Central memory CD8-positive, alpha-beta T cell (primary cell): Measurements from ENCODE around the gene SDCCAG8.
A peak's percentile ranks its signal among the peaks of the same experiment; 100 is the strongest.

ENCODE experiments used
- ATAC-seq: fragments of 150-1000 bp; cut with Tn5 transposase; replicated peaks from 2 replicates; pipeline ENCODE4 v1.10.0; 2022; ENCODE audit warnings: mild to moderate bottlenecking, moderate FRiP score, moderate number of reproducible peaks; ENCODE audit not compliant: poor library complexity, severe bottlenecking; ENCODE audit errors: extremely low read depth
- DNase-seq, 2 donors: peaks; one replicate each; pipeline ENCODE4 v3.0.0; 2021; ENCODE audit warnings: low spot score in 2 of 2
- H3K27ac Mint-ChIP-seq: one replicate; pipeline ENCODE4 v1.8.0; 2022; ENCODE audit warnings: low read depth, mild to moderate bottlenecking, moderate library complexity, mixed read lengths
- H3K27me3 Mint-ChIP-seq: one replicate; pipeline ENCODE4 v1.8.0; 2022; ENCODE audit warnings: mixed read lengths
- H3K36me3 Mint-ChIP-seq: one replicate; pipeline ENCODE4 v1.8.0; 2022; ENCODE audit warnings: mild to moderate bottlenecking, moderate library complexity, mixed read lengths; ENCODE audit not compliant: insufficient read depth
- H3K4me1 Mint-ChIP-seq: one replicate; pipeline ENCODE4 v1.8.0; 2022; ENCODE audit warnings: mixed read lengths
- H3K4me3 Mint-ChIP-seq: one replicate; pipeline ENCODE4 v1.8.0; 2022; ENCODE audit warnings: mild to moderate bottlenecking, moderate library complexity, mixed read lengths
- H3K9me3 Mint-ChIP-seq: one replicate; pipeline ENCODE4 v1.8.0; 2022; ENCODE audit warnings: mixed read lengths

Gene SDCCAG8

DNA sequence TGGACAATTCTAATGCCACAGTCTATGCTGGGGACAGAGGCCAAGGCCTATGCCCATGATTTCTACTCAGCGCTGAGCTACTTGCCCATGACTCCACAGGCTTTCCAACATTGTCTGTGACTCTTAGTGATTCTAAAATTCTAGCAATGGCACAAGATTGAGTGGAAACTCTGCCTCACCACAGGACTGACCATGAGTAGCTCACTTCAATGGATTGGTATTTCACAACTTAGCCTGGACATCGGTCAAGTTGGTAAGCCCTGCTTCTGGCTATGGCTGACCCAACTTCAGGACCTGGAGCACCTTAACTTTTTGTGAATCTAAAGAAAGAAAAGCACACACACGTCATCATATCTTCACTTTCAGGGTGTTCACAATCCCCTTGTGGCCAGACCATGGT is 255.1 kb downstream of the SDCCAG8 start:
- ATAC-seq (no peak), DNase-seq (no peak)
- H3K4me1 Mint-ChIP-seq: peaks cover 40% of the 10 kb centered on the region
- H3K27me3 Mint-ChIP-seq: no peaks in the 10 kb centered on the region
- peak overlapping the region; percentile 35 for H3K27ac Mint-ChIP-seq
- no peaks in the 10 kb centered on the region for H3K9me3 Mint-ChIP-seq
- H3K36me3 Mint-ChIP-seq: peaks cover 8% of the 10 kb centered on the region
- H3K4me3 Mint-ChIP-seq: no peak overlapping the region

DNA sequence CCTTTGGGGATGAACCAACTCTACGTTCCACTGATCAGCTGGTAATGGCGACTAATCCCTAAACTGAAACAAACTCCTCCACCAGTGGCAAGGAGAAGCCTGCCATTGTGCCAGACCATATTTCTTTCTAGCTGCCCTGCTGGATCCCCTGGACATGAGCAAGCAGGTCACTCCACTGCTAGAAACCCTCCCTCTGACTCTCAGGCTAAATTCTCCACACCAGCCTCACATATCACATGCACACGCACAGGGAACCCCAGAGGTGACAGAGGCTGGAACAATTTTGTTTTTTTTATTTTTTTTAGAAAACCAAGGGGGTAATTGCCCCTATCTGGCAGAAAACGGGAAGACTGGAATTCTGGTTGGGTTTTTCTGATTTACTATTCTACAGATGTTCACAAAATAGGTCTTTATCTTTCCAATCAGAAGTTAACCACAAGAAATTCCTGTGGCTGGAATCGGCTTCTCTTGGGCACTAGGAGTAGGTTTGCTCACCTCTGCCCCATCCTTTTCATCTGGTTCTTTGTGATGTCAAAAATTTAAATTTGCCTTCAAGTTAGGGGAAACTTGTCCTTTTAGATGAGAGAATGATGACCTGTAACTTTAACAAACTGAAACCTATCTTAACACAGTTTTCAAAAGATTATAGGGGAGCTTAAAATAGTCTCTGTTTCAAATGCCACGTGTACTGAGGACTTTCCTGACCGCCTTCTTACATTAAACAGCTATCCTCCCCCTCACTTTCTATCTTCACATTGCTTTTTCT is 258.1 kb downstream of the SDCCAG8 start:
- H3K36me3 Mint-ChIP-seq: peaks cover 10% of the 10 kb centered on the region
- H3K4me1 Mint-ChIP-seq: peaks cover 20% of the 10 kb centered on the region
- no peaks in the 10 kb centered on the region for H3K9me3 Mint-ChIP-seq
- no peaks in the 10 kb centered on the region for H3K27me3 Mint-ChIP-seq
- ATAC-seq (no peak), DNase-seq (no peak)
- H3K4me3 Mint-ChIP-seq: no peak overlapping the region
- H3K27ac Mint-ChIP-seq: peak overlapping the region; percentile 13

DNA sequence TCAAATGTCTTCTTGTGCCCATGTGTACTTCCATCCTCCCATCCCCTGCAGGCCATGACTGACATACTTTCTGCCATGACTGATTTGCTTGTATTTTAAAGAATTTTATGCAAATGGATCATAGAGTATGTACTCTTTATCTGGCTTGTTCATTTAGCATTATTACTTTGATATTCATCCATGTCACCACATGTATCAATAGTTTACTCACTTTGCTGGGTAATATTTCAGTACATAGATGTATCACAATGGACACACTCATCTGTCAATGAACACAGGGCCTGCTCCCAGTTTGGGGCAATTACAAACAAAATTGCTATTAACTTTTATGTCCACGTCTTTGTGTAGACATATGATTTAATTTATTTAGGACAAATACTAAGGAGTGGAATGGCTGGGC is 259.1 kb downstream of the SDCCAG8 start:
- H3K27me3 Mint-ChIP-seq: no peaks in the 10 kb centered on the region
- DNase-seq: no peak
- no peak for ATAC-seq
- H3K4me1 Mint-ChIP-seq: peaks cover 12% of the 10 kb centered on the region
- peaks cover 12% of the 10 kb centered on the region for H3K36me3 Mint-ChIP-seq
- H3K27ac Mint-ChIP-seq: peak overlapping the region; percentile 13
- H3K9me3 Mint-ChIP-seq: no peaks in the 10 kb centered on the region
- no peak overlapping the region for H3K4me3 Mint-ChIP-seq

DNA sequence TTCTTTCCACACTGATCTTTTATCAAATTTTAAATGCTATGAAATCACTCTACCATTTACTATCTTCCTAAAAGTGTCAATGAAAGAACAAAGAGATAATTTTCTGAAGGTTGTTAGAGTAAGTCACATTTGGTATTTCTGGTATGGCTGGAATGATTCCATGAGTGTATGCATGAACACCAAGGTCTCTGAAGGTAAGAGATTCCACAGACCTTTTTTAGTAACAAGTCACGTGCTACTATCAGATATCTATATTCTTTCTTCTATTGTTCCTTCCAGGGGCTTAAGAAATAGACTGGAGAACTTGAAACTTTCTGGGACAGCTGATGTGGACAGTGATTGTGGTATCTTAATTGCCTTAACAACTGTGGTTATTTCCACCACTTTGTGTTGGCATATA is 265.0 kb downstream of the SDCCAG8 start:
- ATAC-seq (no peak), DNase-seq (no peak)
- Mint-ChIP-seq H3K27ac (no peak overlapping the region), H3K36me3 (peaks cover 18% of the 10 kb centered on the region), H3K4me1 (peaks cover 25% of the 10 kb centered on the region), H3K27me3 (no peaks in the 10 kb centered on the region), H3K4me3 (no peak overlapping the region), H3K9me3 (no peaks in the 10 kb centered on the region)

DNA sequence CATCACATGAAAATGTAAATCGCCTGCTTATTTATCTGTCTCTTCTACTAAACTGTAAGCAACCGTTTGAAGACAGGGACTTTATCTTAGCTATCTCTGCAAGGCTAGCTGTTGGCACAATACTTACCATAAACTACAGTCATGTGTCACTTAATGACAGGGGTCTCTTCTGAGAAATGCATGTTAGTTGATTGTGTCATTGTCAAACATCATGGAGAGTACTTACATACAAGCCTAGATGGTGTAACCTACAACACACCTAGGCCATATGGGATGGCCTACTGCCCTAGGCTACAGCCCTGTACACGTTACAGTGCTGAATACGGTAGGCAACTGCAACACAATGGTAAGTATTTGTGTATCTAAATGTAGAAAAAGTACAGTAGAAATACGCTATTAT is 267.9 kb downstream of the SDCCAG8 start:
- DNase-seq (no peak), ATAC-seq (no peak)
- Mint-ChIP-seq H3K27me3 (no peaks in the 10 kb centered on the region), H3K27ac (peak overlapping the region; percentile 32), H3K4me1 (peaks cover 26% of the 10 kb centered on the region), H3K4me3 (no peak overlapping the region), H3K36me3 (peaks cover 17% of the 10 kb centered on the region), H3K9me3 (peaks cover 5% of the 10 kb centered on the region)

DNA sequence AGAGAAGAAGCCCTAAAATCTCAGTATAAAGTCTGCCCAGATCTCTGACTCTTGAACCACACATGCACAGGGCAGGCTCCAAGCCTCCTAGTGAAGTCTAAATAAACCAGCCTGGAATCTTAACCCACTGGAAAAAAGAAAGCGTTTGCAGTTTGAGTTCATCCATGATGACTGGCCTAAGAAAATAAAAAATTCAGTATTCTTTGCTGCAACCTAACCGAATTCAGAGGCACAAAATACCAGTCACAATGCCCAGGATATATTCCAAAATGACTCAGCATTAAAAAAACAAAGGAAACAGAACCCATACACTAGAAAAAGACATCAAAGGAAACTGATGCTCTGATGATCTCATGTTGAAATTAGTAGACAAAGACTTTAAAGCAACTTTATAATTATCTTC is 269.2 kb downstream of the SDCCAG8 start:
- Mint-ChIP-seq H3K4me3 (no peak overlapping the region), H3K27ac (peak overlapping the region; percentile 91), H3K27me3 (no peaks in the 10 kb centered on the region), H3K4me1 (peaks cover 26% of the 10 kb centered on the region), H3K9me3 (peaks cover 13% of the 10 kb centered on the region), H3K36me3 (peaks cover 13% of the 10 kb centered on the region)
- ATAC-seq: no peak
- no peak for DNase-seq

DNA sequence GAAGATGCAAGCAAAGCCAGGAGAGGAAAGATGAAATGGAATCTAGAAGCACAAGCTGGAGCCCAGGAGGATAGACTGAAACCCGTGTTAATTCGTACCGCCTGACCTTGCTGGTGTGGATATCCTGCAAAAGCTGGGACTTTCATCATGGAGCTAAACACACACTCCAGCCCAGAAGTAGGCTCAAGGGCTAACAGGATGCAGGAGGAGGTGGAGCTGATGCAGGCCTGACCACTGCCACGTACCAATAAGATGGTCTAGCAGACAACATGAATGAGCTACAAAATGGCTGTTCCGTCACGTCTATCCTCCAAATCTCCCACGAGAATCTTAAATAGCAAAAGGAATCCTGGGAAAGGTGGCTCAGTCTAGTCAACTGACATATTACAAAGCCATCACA is 270.3 kb downstream of the SDCCAG8 start:
- H3K27ac Mint-ChIP-seq: no peak overlapping the region
- H3K36me3 Mint-ChIP-seq: peaks cover 13% of the 10 kb centered on the region
- no peak overlapping the region for H3K4me3 Mint-ChIP-seq
- peaks cover 13% of the 10 kb centered on the region for H3K9me3 Mint-ChIP-seq
- DNase-seq (no peak), ATAC-seq (no peak)
- peaks cover 26% of the 10 kb centered on the region for H3K4me1 Mint-ChIP-seq
- no peaks in the 10 kb centered on the region for H3K27me3 Mint-ChIP-seq

DNA sequence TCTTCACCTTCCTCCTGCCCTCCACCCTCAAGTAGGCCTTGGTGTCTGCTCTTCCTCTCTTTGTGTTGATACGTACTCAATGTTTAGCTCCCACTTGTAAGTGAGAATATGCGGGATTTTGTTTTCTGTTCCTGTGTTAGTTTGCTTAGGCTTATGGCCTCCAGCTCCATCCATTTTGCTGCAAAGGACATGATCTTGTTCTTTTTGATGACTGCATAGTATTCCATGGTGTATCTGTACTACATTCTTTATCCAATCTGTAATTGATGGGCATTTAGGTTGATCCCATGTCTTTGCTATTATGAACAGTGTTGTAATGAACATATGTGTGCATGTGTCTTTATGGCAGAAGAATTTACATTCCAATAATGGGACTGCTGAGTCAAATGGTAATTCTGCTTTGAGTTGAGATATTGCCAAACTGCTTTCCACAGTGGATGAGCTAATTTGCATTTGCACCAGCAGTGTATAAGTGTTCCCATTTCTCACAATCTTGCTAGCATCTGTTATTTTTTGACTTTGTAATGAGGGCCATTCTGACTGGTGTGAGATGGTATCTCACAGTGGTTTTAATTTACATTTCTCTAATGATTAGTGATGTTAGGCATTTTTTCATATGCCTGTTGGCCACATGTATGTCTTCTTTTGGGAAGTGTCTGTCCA is 272.7 kb downstream of the SDCCAG8 start:
- H3K9me3 Mint-ChIP-seq: peaks cover 13% of the 10 kb centered on the region
- H3K4me1 Mint-ChIP-seq: peaks cover 18% of the 10 kb centered on the region
- H3K36me3 Mint-ChIP-seq: peaks cover 8% of the 10 kb centered on the region
- H3K27me3 Mint-ChIP-seq: no peaks in the 10 kb centered on the region
- H3K27ac Mint-ChIP-seq: peak overlapping the region; percentile 69
- DNase-seq (no peak), ATAC-seq (no peak)
- H3K4me3 Mint-ChIP-seq: no peak overlapping the region

DNA sequence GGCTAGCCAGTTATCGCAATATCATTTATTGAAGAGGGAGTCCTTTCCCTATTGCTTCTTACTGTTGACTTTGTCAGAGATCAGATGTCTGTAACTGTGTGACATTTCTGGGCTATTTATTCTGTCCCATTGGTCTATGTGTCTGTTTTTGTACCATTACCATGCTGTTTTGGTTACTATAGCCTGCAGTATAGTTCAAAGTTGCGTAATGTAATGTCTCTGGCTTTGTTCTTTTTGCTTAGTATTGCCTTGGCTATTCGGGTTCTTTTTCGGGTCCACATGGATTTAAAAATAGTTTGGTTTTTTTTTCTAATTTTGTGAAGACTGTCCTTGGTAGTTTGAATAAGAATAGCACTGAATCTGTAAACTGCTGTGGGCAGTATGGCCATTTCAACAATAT is 273.7 kb downstream of the SDCCAG8 start:
- H3K27me3 Mint-ChIP-seq: no peaks in the 10 kb centered on the region

DNA sequence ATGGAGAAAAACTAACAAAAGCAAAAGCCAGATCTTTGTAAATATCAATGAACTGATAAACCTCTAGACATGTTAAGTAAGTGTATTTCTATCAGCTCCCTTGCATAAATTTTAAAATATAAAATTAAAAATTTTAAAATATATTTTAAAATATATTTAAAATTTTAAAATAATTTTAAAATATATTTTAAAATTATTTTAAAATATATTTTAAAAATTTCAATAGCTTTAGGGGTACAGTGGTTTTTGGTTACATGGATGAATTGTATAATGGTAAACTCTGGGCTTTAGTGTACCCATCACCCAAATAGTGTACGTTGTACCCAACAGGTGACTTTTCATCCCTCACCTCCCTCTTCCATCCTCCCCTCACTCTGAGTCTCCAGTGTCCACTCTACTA is 279.2 kb downstream of the SDCCAG8 start:
- no peaks in the 10 kb centered on the region for H3K27me3 Mint-ChIP-seq
- H3K4me1 Mint-ChIP-seq: peaks cover 7% of the 10 kb centered on the region
- no peaks in the 10 kb centered on the region for H3K9me3 Mint-ChIP-seq
- H3K36me3 Mint-ChIP-seq: peaks cover 9% of the 10 kb centered on the region
- ATAC-seq: no peak
- no peak overlapping the region for H3K27ac Mint-ChIP-seq
- no peak overlapping the region for H3K4me3 Mint-ChIP-seq
- no peak for DNase-seq

More for the DNA sequence above, 273.7 kb downstream of the SDCCAG8 start:
- Mint-ChIP-seq H3K4me1 (peaks cover 13% of the 10 kb centered on the region), H3K4me3 (no peak overlapping the region), H3K36me3 (peaks cover 7% of the 10 kb centered on the region), H3K9me3 (peaks cover 13% of the 10 kb centered on the region), H3K27ac (no peak overlapping the region)
- no peak for ATAC-seq
- DNase-seq: no peak

DNA sequence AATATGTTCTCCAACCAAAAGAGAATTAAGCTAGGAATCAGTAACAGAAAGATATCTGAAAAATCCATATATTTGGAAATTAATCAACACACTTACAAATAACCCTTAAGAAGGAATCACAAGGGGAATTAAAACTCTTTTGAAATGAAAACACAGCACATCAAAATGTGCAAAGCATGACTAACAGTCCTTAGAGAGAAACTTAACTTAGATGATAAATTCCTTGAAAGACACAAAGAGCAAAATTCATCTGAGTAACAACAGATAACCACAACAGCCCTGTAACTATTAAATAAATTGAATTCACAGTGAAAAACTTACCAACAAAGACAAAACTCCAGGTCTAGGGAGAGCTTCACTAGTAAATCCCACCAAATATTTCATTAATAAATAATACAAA is 283.8 kb downstream of the SDCCAG8 start:
- Mint-ChIP-seq H3K27ac (no peak overlapping the region), H3K4me1 (peaks cover 11% of the 10 kb centered on the region), H3K36me3 (peaks cover 18% of the 10 kb centered on the region), H3K27me3 (no peaks in the 10 kb centered on the region), H3K4me3 (no peak overlapping the region), H3K9me3 (no peaks in the 10 kb centered on the region)
- ATAC-seq (no peak), DNase-seq (no peak)

DNA sequence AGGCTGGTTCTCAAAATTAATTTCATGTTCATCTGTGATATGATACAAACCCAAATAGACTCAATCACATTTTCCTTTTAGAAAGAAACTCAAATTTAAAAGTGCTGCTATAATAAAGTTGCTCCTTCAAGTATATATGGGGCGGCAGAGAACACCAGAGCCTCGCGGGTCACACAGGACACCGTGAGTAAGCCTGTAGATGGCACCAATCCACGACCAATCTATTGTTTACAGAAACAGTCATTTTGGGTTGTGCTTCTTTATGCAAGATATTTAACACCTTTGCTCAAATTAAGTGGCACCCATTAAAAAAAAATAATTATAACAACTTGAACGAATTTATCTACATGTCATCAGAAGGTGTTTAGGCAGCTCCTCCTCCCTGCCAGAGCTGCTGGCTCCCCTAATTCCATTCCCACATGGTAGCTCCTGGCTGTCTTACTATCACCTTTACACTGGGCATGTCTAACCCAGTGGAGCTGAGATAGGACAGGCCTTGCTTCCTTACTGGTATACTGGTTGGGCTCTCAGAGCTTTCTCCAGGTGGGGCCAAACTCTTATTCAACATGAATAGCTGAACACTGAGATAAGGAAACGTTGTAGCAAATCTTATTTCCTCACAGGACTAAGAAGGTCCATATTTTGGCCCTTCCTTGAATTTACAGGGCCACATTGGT is 287.0 kb downstream of the SDCCAG8 start:
- H3K27me3 Mint-ChIP-seq: no peaks in the 10 kb centered on the region
- no peaks in the 10 kb centered on the region for H3K9me3 Mint-ChIP-seq
- no peak for DNase-seq
- H3K27ac Mint-ChIP-seq: no peak overlapping the region
- peaks cover 5% of the 10 kb centered on the region for H3K4me1 Mint-ChIP-seq
- peaks cover 13% of the 10 kb centered on the region for H3K36me3 Mint-ChIP-seq
- no peak for ATAC-seq
- no peak overlapping the region for H3K4me3 Mint-ChIP-seq

DNA sequence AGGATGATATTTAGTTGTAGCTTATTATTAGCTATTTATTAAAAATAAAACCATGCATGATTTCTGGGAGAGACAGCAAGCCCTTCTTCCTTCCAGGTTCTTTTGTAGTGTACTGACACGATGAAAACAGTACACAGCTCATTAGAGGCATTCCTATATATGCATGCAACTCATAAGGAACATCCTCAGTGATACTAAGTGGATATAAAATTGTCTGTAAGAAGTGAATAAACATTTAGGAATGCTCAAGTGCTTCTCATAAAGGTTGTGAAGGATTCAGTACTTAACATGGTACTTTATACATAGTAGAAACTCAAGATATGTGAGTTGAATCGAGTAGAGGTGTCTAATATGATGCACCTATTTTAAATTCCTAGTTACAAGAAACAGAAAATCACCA is 287.7 kb downstream of the SDCCAG8 start:
- no peak overlapping the region for H3K27ac Mint-ChIP-seq
- DNase-seq: no peak
- no peaks in the 10 kb centered on the region for H3K27me3 Mint-ChIP-seq
- peaks cover 5% of the 10 kb centered on the region for H3K4me1 Mint-ChIP-seq
- no peak for ATAC-seq
- no peak overlapping the region for H3K4me3 Mint-ChIP-seq
- H3K9me3 Mint-ChIP-seq: no peaks in the 10 kb centered on the region
- peaks cover 11% of the 10 kb centered on the region for H3K36me3 Mint-ChIP-seq
